ENCODE data around the gene ALPK1.
"Not testable (repeated sequence)": the region's sequence is repeated elsewhere in the genome, so short reads cannot be mapped to it uniquely, and the experiment has no call there.

ALPK1 gene

GRCh38 chr4:112472318-112472717 is 175.1 kb downstream of the ALPK1 start:
- no peak for DNase-seq

DNA sequence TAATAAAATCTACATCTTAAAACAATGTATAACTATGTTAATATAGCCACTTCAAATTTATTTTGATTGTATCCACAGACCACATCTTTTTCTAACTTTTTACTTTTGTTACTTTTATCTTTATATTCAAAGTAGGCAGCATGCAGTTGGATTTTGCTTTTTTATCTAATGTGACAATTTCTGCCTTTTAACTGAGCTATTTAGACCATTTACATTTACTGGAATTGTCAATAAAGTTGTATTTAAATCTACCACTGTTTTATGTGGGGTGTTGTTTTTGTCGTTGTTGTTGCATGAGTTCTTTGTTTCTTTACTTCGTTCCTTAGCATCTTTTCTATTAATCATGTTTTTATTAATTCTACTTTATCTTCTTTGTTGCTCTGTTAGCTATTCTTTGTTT is 176.8 kb downstream of the ALPK1 start:
- DNase-seq = no peak

DNA sequence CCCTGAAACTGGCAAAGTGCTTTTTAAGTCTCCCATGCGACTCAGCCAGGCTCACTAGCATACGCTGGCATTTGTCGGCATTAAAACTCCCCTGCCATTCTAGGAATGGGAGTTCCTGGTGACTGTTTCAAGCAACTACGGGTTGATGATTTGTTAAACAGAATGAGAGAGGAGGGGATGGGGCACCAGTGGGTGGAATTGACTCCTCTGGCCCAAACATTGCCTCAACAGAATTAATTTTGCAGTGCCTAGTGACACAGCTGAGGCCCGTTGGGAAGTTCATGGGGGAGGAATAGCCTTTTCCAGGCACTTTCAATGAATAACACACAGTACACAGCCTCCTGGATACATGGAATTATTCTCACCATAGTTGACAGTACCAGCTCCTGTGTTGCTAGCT is 188.8 kb downstream of the ALPK1 start:
- no peak for DNase-seq

GRCh38 chr4:112490808-112491207 is 193.6 kb downstream of the ALPK1 start:
- not testable (repeated sequence) for DNase-seq

Data from suppressor macrophage treated with lipopolysaccharide for 4 hours (primary cell).